Endothelial cell of hepatic sinusoid (primary cell): ENCODE data around the gene NTHL1.
"Not testable (repeated sequence)": the region's sequence is repeated elsewhere in the genome, so short reads cannot be mapped to it uniquely, and the experiment has no call there.

Experiments used
- in situ Hi-C: cut with HindIII; loops from 2 replicates; pipeline ENCODE4 v1.10.0; 2017; ENCODE audit warnings: low sequenced_read_pairs

The NTHL1 gene

GRCh38 chr16:2015947-2016208, 31.8 kb downstream of the NTHL1 start:
- in situ Hi-C loops = no loop called here

GRCh38 chr16:2015117-2015946, 32.3 kb downstream of the NTHL1 start:
- in situ Hi-C loops = no loop called here

DNA sequence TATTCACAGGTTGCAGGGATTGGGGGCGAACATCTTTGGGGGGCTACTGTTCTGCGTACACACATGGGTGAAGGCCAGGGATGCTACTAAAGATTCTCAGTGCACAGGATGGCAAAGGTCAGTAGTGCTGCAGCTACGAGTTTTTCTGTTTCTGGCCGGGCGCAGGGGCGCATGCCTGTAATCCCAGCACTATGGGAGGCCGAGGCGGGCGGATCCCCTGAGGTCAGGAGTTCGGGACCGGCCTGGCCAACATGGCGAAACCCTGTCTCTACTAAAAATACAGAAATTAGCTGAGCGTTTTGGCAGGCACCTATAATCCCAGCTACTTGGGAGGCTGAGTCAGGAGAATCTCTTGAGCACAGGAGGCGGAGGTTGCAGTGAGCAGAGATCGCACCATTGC, 34.1 kb downstream of the NTHL1 start:
- in situ Hi-C loops = no loop called here

GRCh38 chr16:2011726-2012125, 35.9 kb downstream of the NTHL1 start:
- in situ Hi-C loops = not testable (repeated sequence)

DNA sequence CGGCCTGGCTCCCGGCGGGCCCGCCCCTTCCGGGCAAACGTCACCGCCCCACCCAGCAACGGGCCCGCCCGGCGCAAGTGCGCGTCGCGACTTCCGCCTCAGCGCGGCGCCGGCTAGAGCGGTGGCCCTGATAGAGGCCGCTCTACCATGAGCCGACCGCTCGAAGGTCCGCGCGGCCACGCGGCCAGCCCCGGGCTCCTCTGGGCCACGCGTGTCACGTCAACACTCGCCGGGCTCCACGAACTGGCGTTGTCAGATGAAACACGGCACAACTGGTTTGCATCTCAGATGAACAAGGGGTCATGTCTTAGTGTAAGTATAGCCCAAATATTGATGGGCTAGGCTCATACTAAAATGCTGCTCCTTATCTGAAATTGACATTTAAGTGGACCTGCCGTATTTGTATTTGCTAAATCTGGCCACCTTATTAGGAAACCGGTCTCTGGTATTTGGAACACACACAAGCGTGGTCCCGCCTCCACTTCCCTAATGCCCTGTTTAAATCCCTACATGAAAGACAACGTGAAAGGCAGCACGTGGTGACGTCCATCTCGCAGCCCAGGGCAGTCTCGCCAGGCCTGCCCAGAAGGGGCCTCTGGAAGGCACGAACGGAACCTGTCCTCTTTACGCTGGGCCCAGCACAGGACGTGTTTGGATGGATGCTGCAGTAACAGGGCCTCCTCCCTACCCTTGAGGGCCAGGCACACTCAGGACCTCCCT, 37.7 kb downstream of the NTHL1 start, which contains the start of gene ZNF598:
Gene ZNF598, minus strand, starts transcription at position 31 of the 720 bp plus-strand sequence.
- in situ Hi-C loops = no loop called here

DNA sequence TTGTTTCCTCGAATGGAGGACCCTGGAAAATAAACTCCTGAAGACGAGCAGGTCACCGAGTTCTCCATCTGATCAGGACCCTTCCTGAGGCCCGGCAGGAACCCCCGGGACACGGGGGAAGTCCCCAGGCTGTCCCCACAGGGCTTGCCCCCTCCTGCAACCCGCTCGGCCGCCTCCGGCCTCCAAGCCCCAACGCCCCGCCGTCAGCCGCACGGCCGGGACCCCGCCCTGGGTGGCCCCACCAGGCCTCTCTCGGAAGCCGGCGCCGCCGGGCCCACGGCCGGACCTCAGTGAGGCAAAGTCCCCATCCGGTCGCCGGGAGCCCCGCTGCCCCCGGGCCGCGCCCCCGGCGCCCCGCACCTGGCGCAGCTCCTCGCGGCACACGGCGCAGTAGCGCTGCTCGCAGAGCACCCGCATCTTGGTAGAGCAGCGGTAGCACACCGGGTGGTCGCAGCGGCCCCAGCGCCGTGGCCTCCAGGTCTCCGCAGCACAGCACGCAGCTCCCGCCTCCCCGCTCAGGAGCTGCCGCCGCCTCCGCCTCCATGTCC, 38.4 kb downstream of the NTHL1 start:
- in situ Hi-C loops = no loop called here

DNA sequence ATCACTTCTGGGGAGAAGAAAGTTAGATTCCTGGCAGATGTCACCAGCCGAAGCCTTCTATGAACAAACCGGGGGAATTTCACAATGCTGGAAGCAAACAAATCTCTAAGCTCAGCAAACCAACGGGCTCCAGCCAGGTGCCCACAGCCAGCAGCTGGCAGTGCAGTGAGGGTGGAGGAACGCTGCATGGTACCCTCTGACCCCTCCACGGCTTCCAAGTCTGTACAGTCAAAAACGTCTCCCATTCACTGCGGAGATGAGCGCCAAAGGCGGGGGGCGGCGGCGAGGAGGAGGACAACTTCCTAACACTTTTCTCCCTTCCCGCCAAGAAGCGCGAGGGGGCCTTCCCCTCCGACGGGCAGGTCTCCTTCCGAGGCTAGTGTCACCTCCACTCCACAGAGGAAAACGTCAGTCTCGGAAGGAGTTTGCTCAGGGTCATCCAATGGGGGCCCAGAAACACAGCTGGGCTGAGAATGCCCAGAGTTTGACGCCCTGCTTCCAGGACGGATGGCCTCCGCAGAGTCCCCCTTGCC, 38.9 kb downstream of the NTHL1 start:
- in situ Hi-C loops = no loop called here

GRCh38 chr16:2008009-2008526, 39.6 kb downstream of the NTHL1 start:
- in situ Hi-C loops = no loop called here

GRCh38 chr16:2007081-2007836, 40.4 kb downstream of the NTHL1 start:
- in situ Hi-C loops = no loop called here

DNA sequence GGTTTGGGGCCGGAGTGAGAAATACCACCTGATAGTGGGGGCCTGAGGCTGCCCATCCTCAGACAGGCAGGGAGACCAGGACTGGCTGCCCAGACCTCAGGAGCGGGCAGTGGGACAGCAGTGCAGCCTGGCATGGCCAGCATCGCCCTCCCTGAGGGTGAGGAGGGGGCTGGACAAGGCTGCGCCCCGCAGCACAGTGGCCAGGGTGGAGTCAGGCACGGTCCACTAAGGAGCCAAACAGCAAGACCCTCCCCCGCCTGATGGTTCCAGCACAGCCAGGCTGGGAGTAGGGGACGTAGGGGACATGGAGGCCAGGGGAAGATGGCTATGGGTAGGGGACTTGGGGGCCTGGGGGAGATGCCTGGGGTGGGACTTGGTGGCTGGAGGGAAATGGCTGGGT, 41.3 kb downstream of the NTHL1 start:
- in situ Hi-C loops = no loop called here

GRCh38 chr16:2005646-2006045, 42.0 kb downstream of the NTHL1 start:
- in situ Hi-C loops = no loop called here

DNA sequence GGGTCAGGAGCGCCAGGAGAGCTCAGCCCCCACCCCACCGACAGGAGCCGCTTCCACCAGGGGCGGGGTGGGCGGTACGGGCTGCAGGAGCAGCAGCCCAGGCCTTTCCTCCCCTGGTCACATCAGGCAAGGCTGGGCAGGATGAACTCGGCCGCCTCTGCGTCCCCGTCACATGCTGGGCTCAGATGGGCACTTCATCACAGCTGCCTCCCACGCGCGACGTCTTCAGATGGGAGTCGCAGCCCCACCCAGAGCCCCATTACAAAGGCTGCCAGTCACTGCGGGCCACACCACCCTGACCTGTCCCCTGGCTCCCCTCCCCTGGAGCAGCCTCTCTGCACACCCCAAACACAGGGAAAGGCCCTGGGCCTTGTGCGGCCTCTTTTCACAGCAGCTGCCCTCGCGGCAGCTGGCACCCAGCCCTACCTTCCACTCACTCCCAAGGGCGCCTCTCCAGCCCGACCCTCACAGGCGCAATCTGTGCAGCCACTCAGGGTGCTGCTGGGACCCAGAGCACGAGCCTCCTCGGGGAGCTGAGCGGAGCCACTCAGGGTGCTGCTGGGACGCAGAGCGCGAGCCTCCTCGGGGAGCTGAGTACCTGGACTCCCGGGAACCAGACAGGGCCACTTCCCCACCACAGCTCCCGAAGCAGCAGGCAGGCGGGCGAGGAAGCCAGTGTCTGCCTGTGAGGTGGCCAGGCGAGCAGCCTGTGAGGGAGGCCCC, 42.7 kb downstream of the NTHL1 start:
- in situ Hi-C loops = no loop called here

DNA sequence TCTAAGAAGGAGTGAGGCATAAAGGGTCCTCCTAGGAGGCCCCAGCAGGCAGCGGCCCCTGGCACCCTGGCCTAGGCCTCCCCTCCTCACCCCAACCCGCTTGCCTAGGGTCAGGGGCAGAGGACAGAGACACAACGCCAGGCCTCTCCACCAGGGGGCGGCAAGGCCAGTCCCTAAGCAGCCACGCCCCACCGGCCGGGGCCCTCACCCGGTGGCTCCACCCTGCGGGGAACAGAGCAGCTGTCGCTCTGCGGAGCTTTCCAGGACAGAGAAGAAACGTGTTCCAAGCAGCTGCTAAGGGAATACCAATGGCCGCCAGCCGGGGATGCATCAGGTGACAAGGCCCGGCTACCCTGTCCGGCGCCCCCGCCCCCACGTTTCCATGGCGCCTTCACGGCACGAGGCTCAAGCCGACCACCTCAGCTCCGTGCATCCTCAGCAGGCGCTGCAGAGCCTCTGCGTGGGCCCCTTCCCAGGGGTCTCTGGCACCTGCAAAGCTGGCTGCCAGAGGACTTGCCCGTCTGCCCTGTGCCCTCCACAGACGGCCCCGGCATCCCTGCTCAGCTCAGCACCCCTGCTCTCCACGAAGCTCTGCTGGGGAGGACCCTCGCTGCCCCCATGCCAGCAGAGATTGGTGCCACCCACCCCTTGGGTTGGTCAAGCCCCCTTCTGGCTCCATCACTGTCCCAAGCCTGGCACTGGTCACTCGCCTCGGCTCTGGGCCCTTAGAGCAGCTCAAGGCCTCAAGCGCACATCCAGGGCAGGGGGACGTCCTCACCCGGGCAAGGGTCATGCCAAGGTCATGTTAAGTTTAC, 43.6 kb downstream of the NTHL1 start:
- in situ Hi-C loops = no loop called here

DNA sequence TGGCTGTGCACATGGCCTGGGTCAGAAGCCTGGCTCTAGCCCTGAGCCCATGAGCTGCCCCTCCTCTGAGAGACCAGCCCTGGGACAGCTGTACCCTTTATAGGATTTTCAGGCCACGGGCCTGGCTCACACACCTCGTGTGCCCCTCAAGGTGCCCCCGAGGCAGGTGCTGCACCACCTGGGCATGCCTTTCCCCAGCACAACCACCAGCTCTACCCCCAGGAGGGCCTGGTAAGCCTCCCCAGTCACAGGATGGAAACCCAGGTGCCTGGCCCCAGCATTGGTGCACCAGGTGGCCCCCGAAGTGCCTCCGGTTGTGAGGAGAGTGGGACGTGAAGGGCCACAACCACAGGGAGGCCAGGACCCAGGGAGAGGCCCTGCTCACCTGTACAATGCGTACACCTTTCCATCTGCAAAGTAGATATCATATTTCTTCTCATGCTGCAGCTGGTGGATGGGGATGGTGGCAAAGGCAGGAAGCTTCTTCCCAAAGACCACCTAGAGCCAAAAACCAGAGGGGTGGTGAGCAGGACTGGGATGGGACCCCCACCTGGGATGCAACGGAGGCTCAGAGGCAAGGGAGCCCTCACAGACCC, 44.3 kb downstream of the NTHL1 start:
- in situ Hi-C loops = no loop called here

DNA sequence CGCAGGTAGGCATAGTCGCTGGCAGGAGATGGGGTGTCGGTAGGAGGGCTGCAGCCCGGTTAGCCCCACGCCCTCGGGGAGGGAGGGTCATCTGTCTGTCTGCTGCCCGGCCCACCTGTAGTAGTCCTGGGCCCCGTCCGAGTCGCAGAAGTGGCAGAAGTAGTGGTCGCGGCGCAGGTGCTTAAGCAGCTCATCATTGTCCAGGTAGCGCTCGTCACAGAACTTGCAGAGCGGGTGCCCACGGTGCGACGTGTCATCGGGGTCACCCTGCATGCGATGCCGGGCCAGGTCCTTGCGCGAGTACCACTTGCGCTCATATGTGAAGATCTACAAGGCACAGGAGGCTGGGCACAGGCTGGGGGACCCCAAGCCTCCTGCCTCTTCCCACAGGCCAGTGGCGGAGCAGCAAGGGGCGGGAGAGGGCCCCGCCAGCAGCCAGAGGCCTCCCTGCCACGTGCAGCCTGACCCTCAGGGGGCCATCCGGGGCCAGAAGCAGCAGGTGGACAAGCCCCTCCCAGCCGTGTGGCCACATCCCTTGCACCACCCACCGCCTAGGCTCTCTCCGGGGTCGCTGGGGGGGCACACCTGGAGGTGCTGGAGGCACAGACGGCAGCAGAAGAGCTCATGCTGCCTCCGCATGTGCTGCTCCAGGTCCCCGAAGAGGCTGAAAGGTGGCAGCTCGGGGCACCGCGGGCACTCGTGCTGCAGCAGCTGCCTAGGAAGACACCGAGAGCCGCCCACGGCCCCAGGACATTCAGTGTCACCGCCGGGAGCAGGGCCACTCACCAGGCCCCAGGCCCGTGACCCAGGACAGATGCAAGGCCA, 45.0 kb downstream of the NTHL1 start:
- in situ Hi-C loops = no loop called here

DNA sequence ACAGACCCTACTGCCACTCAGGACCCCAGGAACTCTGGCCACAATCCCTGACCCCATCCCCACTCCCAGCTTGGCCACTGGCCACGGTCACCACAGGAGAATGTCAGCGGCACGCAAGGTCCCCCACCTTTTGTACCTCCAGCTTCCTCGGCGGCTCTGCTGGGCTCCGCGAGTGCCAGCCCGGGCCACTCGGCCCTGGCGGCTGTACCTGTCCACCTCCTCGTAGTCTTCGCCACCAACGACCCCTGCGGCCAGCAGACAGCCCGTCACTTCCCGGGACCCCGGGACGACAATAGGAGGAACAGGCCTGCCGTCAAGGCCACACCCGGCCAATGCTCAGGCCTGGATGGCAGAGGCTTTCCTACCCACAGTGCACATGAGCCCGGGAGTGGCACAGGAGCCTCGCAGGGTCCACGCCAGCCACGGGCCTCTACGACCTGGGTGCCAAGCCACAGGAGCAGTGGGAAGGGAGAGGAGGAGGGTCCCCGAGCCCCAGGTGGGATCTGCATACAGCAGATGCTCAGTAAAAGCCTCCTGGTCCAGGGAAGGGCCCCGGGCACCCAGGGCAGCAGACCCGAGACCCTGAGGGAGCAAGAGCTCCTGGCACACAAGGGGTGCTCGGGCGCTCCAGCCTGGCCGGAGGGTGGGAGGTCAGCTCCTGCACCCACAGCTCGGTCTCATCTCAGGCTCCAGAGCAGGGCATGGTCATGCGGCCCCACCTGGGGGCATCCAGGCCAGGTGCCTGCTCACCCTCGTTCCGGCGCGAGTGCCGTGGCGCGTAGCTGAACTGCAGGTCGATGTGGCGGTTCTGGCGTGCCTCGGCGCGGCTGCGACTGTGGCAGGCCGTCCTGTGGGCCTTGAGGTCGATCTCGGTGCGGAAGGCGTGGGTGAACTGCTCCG, 45.9 kb downstream of the NTHL1 start:
- in situ Hi-C loops = no loop called here

DNA sequence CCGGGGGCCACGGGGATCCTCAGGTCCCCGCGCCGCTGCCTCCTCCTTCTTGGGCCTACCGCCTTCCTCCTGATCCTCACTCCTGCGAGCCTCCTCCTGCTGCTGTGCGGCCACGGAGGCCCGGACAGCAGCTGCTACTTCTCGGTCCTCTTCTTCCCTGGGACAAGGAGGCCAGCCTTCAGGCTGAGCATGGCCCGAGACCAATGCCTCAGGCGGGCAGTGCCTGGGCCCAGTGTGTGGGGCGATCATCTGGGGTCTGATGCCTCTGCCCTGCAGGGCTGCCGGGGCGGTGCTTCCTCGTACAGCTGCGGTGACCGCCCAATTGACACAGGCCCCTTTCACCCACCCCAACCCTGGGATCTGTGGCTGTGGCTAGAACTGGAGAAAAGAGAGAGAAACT, 46.6 kb downstream of the NTHL1 start:
- in situ Hi-C loops = no loop called here
